Spleen (tissue), 7 donors: ENCODE measurements around the gene USP7.

ENCODE experiments used
- CTCF ChIP-seq, 11 experiments: fragments of 200-600 bp in 7 of 11; fragments of 450-650 bp in 4 of 11; sonication (generic) in 4 of 11; IDR thresholded peaks in 8 of 11; conservative IDR thresholded peaks in 3 of 11; 1 replicate in 7 of 11; 2 replicates in 4 of 11; pipeline versions ENCODE4 v1.4.0 to v1.8.0; 2016 to 2021; ENCODE audit warnings: antibody characterized with exemption in 11 of 11, inconsistent platforms in 4 of 11, mild to moderate bottlenecking in 1 of 11
- POLR2A ChIP-seq, 3 donors: fragments of 450-650 bp; IDR thresholded peaks; one replicate each; pipeline ENCODE4 v1.5.1; 2017; ENCODE audit warnings: antibody characterized with exemption in 3 of 3, mild to moderate bottlenecking in 1 of 3
- donor health status: DM: no; HTN: no; CAD: no; lungs with moderate emphysema.
- donor health status: DM: no; HTN: no; CAD: no.
- donor health status: DM: no; HTN: no; CAD: no.

- TF ChIP-seq CTCF (IDR thresholded peaks at IDR 0.05 in 8 of 11, conservative IDR thresholded peaks at IDR 0.05 in 3 of 11) (no peak), POLR2A (IDR thresholded peaks at IDR 0.05) (no peak)
Measured at GRCh38 chr16:9003763-9004162, 40.1 kb upstream of the USP7 start.
